Fibroblast of lung (primary cell): ENCODE measurements around the gene WDPCP.

ENCODE experiments used
- CTCF ChIP-seq, 2 donors: IDR thresholded peaks in 1 of 2; conservative IDR thresholded peaks in 1 of 2; 1 replicate in 1 of 2; 2 replicates in 1 of 2; pipeline ENCODE4 v1.5.1; 2011 to 2012; ENCODE audit warnings: low read length in 2 of 2, control low read depth in 1 of 2, inconsistent platforms in 1 of 2, low read depth in 1 of 2, mild to moderate bottlenecking in 1 of 2
- EZH2 ChIP-seq: IDR thresholded peaks from 2 replicates; pipeline ENCODE4 v1.5.1; 2012; ENCODE audit warnings: low read length, control low read depth, mild to moderate bottlenecking; ENCODE audit errors: missing control alignments

GRCh38 chr2:63569740-63570139, 18.5 kb downstream of the WDPCP start:
- no peak for TF ChIP-seq EZH2
- TF ChIP-seq CTCF (conservative IDR thresholded peaks at IDR 0.05 in 1 of 2, IDR thresholded peaks at IDR 0.05 in 1 of 2; ENCODE audit: low read depth in 1 of 2, low read length in 2 of 2), result no peak
